HepG2 (cell line): ENCODE measurements around the gene UCN3. TPM values are rescaled to one million over a fixed set of nuclear protein-coding genes. Genes with fewer than 3 reads are reported as not detected.

Source experiments
- ATAC-seq: fragments of 200-7000 bp; cut with Tn5 transposase; 3 replicates; pipeline ENCODE4 v1.9.1; 2020; ENCODE audit warnings: mild to moderate bottlenecking, moderate library complexity
- BruUV-seq: library from RNA; stranded (reverse); fragments of 400-500 nt; replicated peaks from 2 replicates; lab custom pipeline; 2021; lab: Mats Ljungman, UMichigan
- CTCF ChIA-PET: fragments of 300-600 bp; formaldehyde crosslinking; extraction: SDS; loops from one replicate; lab custom pipeline; 2021; ENCODE audit warnings: low total read pairs, inconsistent platforms, low intra/inter-chr PET ratio; lab: Yijun Ruan, JAX
- POLR2A ChIA-PET: fragments of 350-600 bp; sonication (Branson Sonifier 250); formaldehyde crosslinking; loops from one replicate; lab custom pipeline; 2020; ENCODE audit warnings: antibody characterized with exemption, inconsistent platforms; lab: Yijun Ruan, JAX
- DNase-seq: peaks from one replicate; pipeline ENCODE4 v3.0.0-alpha.2; 2015; ENCODE audit warnings: low spot score
- FAIRE-seq: peaks from 3 replicates; lab custom pipeline; 2011; peaks lifted over from hg19 to GRCh38; lab: Jason Lieb, UNC
- H2AFZ ChIP-seq: one replicate; pipeline ENCODE4 v1.6.1; 2011; ENCODE audit warnings: low read length, inconsistent platforms
- H3K27ac ChIP-seq: fragments of 300-600 bp; 3 replicates; pipeline ENCODE4 v1.8.0; 2011; ENCODE audit warnings: mixed run types, mild to moderate bottlenecking, mixed read lengths, low read length, inconsistent platforms; ENCODE audit not compliant: insufficient read depth; ENCODE audit errors: extremely low read length
- H3K27me3 ChIP-seq, 2 experiments: fragments of 200-600 bp in 1 of 2; 2 replicates in 1 of 2; 3 replicates in 1 of 2; pipeline versions ENCODE4 v1.6.0 to v1.8.0; 2011; ENCODE audit warnings: low read length in 2 of 2, mild to moderate bottlenecking in 2 of 2, moderate library complexity in 2 of 2, inconsistent platforms in 1 of 2; ENCODE audit not compliant: insufficient read depth in 2 of 2, control insufficient read depth in 1 of 2
- H3K36me3 ChIP-seq, 2 experiments: fragments of 200-600 bp in 1 of 2; replicated peaks in 1 of 2; 2 replicates in 1 of 2; 3 replicates in 1 of 2; pipeline versions ENCODE4 v1.5.1 to v1.8.0; 2011; ENCODE audit warnings: low read length in 2 of 2, inconsistent platforms in 1 of 2; ENCODE audit not compliant: insufficient read depth in 2 of 2, control insufficient read depth in 1 of 2
- H3K4me1 ChIP-seq: 2 replicates; pipeline ENCODE4 v1.5.1; 2012; ENCODE audit warnings: low read length, inconsistent platforms; ENCODE audit not compliant: insufficient read depth
- H3K4me2 ChIP-seq: 2 replicates; pipeline ENCODE4 v1.6.0; 2011; ENCODE audit warnings: low read depth, low read length, inconsistent platforms
- H3K4me3 ChIP-seq, 3 experiments: fragments of 200-600 bp in 1 of 3; sonication (generic), shearing (Covaris generic) in 1 of 3; replicated peaks in 1 of 3; 2 replicates each; pipeline ENCODE4 v1.5.1; 2011 to 2016; ENCODE audit warnings: low read length in 3 of 3, inconsistent platforms in 2 of 3, low read depth in 2 of 3, mild to moderate bottlenecking in 2 of 3, control low read depth in 1 of 3, mixed read lengths in 1 of 3; ENCODE audit not compliant: insufficient read depth in 1 of 3
- H3K79me2 ChIP-seq: one replicate; pipeline ENCODE4 v1.6.1; 2011; ENCODE audit warnings: low read length, inconsistent platforms; ENCODE audit not compliant: insufficient read depth
- H3K9ac ChIP-seq: 2 replicates; pipeline ENCODE4 v1.6.0; 2011; ENCODE audit warnings: mild to moderate bottlenecking, low read depth, low read length, inconsistent platforms; ENCODE audit not compliant: insufficient read depth
- H3K9me3 ChIP-seq: 2 replicates; pipeline ENCODE4 v1.5.1; 2012; ENCODE audit warnings: mild to moderate bottlenecking, low read length
- H4K20me1 ChIP-seq: 2 replicates; pipeline ENCODE4 v1.6.0; 2011; ENCODE audit warnings: inconsistent platforms, mild to moderate bottlenecking, low read length, moderate library complexity; ENCODE audit not compliant: insufficient read depth
- ZEB1 ChIP-seq: IDR thresholded peaks from 2 replicates; pipeline ENCODE4 v1.6.1; 2012; ENCODE audit warnings: mild to moderate bottlenecking, low read depth, inconsistent platforms; ENCODE audit not compliant: insufficient replicate concordance
- WGBS: methylation state at CpG from one replicate; pipeline ENCODE4 v1.1.6; 2017; ENCODE audit warnings: low lambda C conversion rate; 5-methylcytosine and 5-hydroxymethylcytosine counted together
- in situ Hi-C: cut with HindIII; loops from 2 replicates; pipeline ENCODE4 v1.10.0; 2017; ENCODE audit warnings: low pct_unique_long_range_greater_than_20kb; ENCODE audit not compliant: extremely low pct_ligation_motif_present
- intact Hi-C: fragments of 100-400 bp; cut with micrococcal nuclease; formaldehyde crosslinking; loops from one replicate; pipeline ENCODE4 v1.10.0; 2022; ENCODE audit not compliant: unreplicated experiment
- polyA plus RNA-seq, 8 experiments: library from polyadenylated mRNA; depleted of rRNA in 3 of 8; stranded (reverse) in 7 of 8; unstranded in 1 of 8; fragments of >200 nt; fragmentation: Illumina TruSeq in 4 of 8; extraction: Trizol in 4 of 8; gene quantifications; 2 replicates each; pipeline versions ENCODE4 v1.2.1 to v1.2.3, GENCODE V29; 2011 to 2016; ENCODE audit warnings: low read depth in 4 of 8, missing spikeins in 1 of 8, mixed read lengths in 1 of 8; ENCODE audit not compliant: insufficient read depth in 1 of 8
- total RNA-seq, 5 experiments: library from RNA; depleted of rRNA; stranded (reverse); fragments of >200 nt; fragmentation: Illumina TruSeq; extraction: Trizol; gene quantifications; 2 replicates each; pipeline ENCODE4 v1.2.3, GENCODE V29; 2016; ENCODE audit warnings: low read depth in 1 of 5
- TF ChIP-seq, protein P1 (sequence below): sonication (generic); formaldehyde crosslinking; IDR thresholded peaks from 2 replicates; pipeline ENCODE4 v1.4.0; 2020; ENCODE audit warnings: missing genetic modification reagents, borderline replicate concordance

Gene UCN3
- total and polyA plus RNA-seq, 2 of the 13 experiments (the other 11 are each of a cell fraction or from before 2014, with no cell fraction given) = not detected

- ChIA-PET CTCF (no interaction called here), POLR2A (no interaction called here)
- TF ChIP-seq, protein P1, sequence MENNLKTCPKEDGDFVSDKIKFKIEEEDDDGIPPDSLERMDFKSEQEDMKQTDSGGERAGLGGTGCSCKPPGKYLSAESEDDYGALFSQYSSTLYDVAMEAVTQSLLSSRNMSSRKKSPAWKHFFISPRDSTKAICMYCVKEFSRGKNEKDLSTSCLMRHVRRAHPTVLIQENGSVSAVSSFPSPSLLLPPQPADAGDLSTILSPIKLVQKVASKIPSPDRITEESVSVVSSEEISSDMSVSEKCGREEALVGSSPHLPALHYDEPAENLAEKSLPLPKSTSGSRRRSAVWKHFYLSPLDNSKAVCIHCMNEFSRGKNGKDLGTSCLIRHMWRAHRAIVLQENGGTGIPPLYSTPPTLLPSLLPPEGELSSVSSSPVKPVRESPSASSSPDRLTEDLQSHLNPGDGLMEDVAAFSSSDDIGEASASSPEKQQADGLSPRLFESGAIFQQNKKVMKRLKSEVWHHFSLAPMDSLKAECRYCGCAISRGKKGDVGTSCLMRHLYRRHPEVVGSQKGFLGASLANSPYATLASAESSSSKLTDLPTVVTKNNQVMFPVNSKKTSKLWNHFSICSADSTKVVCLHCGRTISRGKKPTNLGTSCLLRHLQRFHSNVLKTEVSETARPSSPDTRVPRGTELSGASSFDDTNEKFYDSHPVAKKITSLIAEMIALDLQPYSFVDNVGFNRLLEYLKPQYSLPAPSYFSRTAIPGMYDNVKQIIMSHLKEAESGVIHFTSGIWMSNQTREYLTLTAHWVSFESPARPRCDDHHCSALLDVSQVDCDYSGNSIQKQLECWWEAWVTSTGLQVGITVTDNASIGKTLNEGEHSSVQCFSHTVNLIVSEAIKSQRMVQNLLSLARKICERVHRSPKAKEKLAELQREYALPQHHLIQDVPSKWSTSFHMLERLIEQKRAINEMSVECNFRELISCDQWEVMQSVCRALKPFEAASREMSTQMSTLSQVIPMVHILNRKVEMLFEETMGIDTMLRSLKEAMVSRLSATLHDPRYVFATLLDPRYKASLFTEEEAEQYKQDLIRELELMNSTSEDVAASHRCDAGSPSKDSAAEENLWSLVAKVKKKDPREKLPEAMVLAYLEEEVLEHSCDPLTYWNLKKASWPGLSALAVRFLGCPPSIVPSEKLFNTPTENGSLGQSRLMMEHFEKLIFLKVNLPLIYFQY (CRISPR knock-in tag) = no peak
- TF ChIP-seq ZEB1 = peak; percentile 17
- DNase-seq (no peak), FAIRE-seq (no peak), ATAC-seq (peak; percentile 66)
- peak overlapping the region in 1 of 3 experiments; percentile 57; a peak in 1 of 6 replicates for H3K4me3 ChIP-seq
- H3K79me2 ChIP-seq = no peaks in the 10 kb centered on the region
- no peak overlapping the region for H3K9ac ChIP-seq
- no peaks in the 10 kb centered on the region for H3K36me3 ChIP-seq
- no peaks in the 10 kb centered on the region for H3K9me3 ChIP-seq
- in situ Hi-C loops (no loop called here), intact Hi-C loops (no loop called here)
- 6% methylated on average over 5 of the region's 5 CpGs for WGBS
- H2AFZ ChIP-seq = no peak overlapping the region
- no peaks in the 10 kb centered on the region for H4K20me1 ChIP-seq
- H3K27me3 ChIP-seq = peaks cover 0 to 45% of the 10 kb centered on the region in 2 experiments
- H3K27ac ChIP-seq = no peak overlapping the region
- H3K4me1 ChIP-seq = peaks cover 24% of the 10 kb centered on the region
- no TSS peak for BruUV-seq
- H3K4me2 ChIP-seq = peak overlapping the region; percentile 71; the same call in 1 of the 2 replicates
Observed at GRCh38 chr10:5365928-5366327, 1.2 kb downstream of the UCN3 start.
